GM10847 (cell line): ENCODE data around the gene CLASP2.

Source experiments
- POLR2A ChIP-seq: IDR thresholded peaks from 2 replicates; pipeline ENCODE4 v1.6.1; 2011; ENCODE audit not compliant: insufficient read length; ENCODE audit errors: extremely low read depth

Gene CLASP2

GRCh38 chr3:33526787-33527186 lies 191.3 kb downstream of the CLASP2 start:
- no peak for TF ChIP-seq POLR2A

- no peak for TF ChIP-seq POLR2A
Measured at GRCh38 chr3:33525232-33525631, 192.8 kb downstream of the CLASP2 start.

GRCh38 chr3:33523093-33523667 lies 194.9 kb downstream of the CLASP2 start:
- no peak for TF ChIP-seq POLR2A

- TF ChIP-seq POLR2A = no peak
Measured at GRCh38 chr3:33521736-33522135, 196.3 kb downstream of the CLASP2 start.

GRCh38 chr3:33513262-33513863 lies 204.7 kb downstream of the CLASP2 start:
- no peak for TF ChIP-seq POLR2A

- no peak for TF ChIP-seq POLR2A
Measured at GRCh38 chr3:33505027-33505426, 213.0 kb downstream of the CLASP2 start.

GRCh38 chr3:33496449-33496848 lies 221.6 kb downstream of the CLASP2 start:
- no peak for TF ChIP-seq POLR2A

- TF ChIP-seq POLR2A = no peak
Measured at GRCh38 chr3:33491721-33492120, 226.3 kb downstream of the CLASP2 start.

GRCh38 chr3:33490641-33491241 lies 227.3 kb downstream of the CLASP2 start:
- no peak for TF ChIP-seq POLR2A

- TF ChIP-seq POLR2A = no peak
Measured at GRCh38 chr3:33488683-33489082, 229.4 kb downstream of the CLASP2 start.

GRCh38 chr3:33488246-33488645 lies 229.8 kb downstream of the CLASP2 start:
- TF ChIP-seq POLR2A = no peak

GRCh38 chr3:33482111-33482521 lies 235.9 kb downstream of the CLASP2 start:
- TF ChIP-seq POLR2A = no peak

GRCh38 chr3:33474896-33475295 lies 243.2 kb downstream of the CLASP2 start:
- no peak for TF ChIP-seq POLR2A

- no peak for TF ChIP-seq POLR2A
Measured at GRCh38 chr3:33473813-33474212, 244.2 kb downstream of the CLASP2 start.

- TF ChIP-seq POLR2A = no peak
Measured at GRCh38 chr3:33467786-33468185, 250.3 kb downstream of the CLASP2 start.

- TF ChIP-seq POLR2A = no peak
Measured at GRCh38 chr3:33461097-33461496, 257.0 kb downstream of the CLASP2 start.

- TF ChIP-seq POLR2A = no peak
Measured at GRCh38 chr3:33458446-33458845, 259.6 kb downstream of the CLASP2 start.

GRCh38 chr3:33456756-33457155 lies 261.3 kb downstream of the CLASP2 start:
- TF ChIP-seq POLR2A = no peak
